ENCODE results near the gene ASB16. TPM values are rescaled to one million over a fixed set of nuclear protein-coding genes. Genes with fewer than 3 reads are reported as not detected.
A peak's percentile ranks its signal among the peaks of the same experiment; 100 is the strongest.

ASB16 gene
- total RNA-seq, 1 donor, result not detected

DNA sequence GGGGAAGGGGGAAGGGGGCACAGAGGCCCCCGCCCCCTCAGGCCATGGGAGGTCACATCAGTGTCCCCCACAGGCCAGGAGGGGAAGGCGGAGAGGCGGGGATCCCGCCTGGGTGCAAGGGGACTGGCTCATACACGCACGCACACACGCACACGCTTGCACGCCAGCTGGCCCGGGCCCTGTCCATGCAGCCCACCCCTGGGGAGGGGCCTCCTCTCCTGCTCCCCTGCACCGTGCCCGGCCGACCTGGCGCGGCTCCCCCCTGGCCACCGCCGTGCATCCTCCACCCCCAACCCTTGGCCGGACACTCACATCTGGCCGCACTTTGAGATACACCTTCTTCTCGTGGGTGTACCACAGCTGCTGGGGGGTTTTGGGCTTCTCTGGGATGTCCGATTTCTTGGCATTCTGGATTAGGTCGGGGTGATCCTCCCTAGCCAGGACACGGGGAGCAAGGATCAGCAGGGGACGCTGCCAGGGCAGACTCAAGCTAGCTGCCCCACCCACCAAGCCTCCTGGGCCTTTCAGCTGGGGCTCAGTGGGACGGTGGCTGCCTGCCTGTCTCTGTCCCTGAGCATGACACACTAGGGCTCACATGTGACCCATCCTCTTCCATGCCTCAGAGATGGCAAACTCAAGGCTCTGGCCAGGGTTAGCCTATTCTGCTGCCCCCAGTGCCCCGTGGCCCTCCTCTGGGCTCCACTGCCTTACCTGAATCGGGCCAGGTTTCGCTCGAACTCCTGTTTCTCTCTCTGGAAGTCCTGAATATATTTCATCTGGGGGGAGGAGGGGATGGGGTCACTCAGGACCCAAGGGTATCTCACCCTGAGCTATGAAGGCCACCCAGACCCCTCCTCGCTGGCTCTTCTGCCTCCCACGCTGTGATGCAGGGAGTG, 42.3 kb downstream of the ASB16 start:
- Histone ChIP-seq H4K20me1 (ENCODE audit: insufficient read depth, low read length) (peaks cover 40% of the 10 kb centered on the region), H3K36me3 (ENCODE audit: insufficient read depth, low read length) (peaks cover 71% of the 10 kb centered on the region), H3K4me2 (ENCODE audit: insufficient read depth, low read length) (no peak overlapping the region), H3K4me3 (ENCODE audit: insufficient read depth, low read length) (no peak overlapping the region), H3K27me3 (ENCODE audit: insufficient read depth, low read length) (no peaks in the 10 kb centered on the region), H3K79me2 (ENCODE audit: insufficient read depth, low read length) (peaks cover 23% of the 10 kb centered on the region), H3K4me1 (ENCODE audit: insufficient read depth, low read length) (peaks cover 21% of the 10 kb centered on the region), H2AFZ (ENCODE audit: low read length) (no peak overlapping the region), H3K9me3 (ENCODE audit: low read depth, low read length) (no peaks in the 10 kb centered on the region), H3K27ac (ENCODE audit: low read depth, low read length) (no peak overlapping the region)
- peak; percentile 86 for DNase-seq (ENCODE audit: insufficient read length, low spot score, missing footprints)
- TF ChIP-seq, protein P1, sequence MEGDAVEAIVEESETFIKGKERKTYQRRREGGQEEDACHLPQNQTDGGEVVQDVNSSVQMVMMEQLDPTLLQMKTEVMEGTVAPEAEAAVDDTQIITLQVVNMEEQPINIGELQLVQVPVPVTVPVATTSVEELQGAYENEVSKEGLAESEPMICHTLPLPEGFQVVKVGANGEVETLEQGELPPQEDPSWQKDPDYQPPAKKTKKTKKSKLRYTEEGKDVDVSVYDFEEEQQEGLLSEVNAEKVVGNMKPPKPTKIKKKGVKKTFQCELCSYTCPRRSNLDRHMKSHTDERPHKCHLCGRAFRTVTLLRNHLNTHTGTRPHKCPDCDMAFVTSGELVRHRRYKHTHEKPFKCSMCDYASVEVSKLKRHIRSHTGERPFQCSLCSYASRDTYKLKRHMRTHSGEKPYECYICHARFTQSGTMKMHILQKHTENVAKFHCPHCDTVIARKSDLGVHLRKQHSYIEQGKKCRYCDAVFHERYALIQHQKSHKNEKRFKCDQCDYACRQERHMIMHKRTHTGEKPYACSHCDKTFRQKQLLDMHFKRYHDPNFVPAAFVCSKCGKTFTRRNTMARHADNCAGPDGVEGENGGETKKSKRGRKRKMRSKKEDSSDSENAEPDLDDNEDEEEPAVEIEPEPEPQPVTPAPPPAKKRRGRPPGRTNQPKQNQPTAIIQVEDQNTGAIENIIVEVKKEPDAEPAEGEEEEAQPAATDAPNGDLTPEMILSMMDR (IDR thresholded peaks at IDR 0.05; ENCODE audit: extremely low read depth, low read depth, low read length), result no peak

DNA sequence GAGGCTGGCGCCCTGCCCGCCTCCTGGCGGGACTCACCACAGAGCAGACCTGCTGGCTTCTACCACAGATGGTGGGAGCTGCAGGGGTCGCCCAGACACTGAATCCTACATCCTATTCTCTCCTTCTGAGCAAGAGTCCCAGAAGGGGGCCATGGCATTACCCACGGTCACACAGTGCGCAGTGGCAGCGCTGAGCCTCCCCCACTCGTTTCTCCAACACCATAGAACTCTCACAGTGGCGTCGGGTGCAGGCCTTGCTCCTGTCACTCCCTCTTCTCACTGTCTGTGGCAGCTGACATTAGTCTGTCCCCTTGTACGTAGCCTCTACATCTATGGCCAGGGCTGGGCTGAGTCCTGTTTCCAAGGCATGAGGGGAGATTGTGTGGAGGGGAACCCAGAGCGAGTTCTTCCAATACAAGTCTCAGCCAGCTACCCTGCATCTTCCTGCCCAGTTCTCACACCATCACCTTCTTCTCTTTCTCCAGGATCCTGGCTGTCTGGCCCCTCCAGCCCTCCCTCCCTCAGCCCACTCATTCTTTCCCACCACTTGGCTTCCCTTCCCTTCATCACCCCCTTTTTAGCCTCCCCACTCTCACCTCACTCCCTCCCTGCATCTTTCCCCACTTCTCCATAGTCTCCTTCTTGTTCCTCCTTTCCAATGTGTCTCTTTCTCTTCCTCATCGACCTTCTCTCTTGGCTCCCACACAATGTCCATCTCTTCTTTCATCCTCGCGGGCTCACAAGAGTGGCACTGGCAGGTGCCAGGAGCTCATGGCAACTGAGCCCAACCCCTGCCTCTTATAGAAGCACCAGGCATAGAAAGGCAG, 43.1 kb downstream of the ASB16 start:
- Histone ChIP-seq H3K27me3 (ENCODE audit: insufficient read depth, low read length) (no peaks in the 10 kb centered on the region), H3K79me2 (ENCODE audit: insufficient read depth, low read length) (peaks cover 29% of the 10 kb centered on the region), H3K9me3 (ENCODE audit: low read depth, low read length) (no peaks in the 10 kb centered on the region), H3K27ac (ENCODE audit: low read depth, low read length) (no peak overlapping the region), H3K4me3 (ENCODE audit: insufficient read depth, low read length) (no peak overlapping the region), H2AFZ (ENCODE audit: low read length) (no peak overlapping the region), H3K4me1 (ENCODE audit: insufficient read depth, low read length) (peaks cover 16% of the 10 kb centered on the region), H3K36me3 (ENCODE audit: insufficient read depth, low read length) (peaks cover 64% of the 10 kb centered on the region), H4K20me1 (ENCODE audit: insufficient read depth, low read length) (peaks cover 43% of the 10 kb centered on the region), H3K4me2 (ENCODE audit: insufficient read depth, low read length) (no peak overlapping the region)
- TF ChIP-seq, protein P1 (IDR thresholded peaks at IDR 0.05; ENCODE audit: extremely low read depth, low read depth, low read length), result no peak
- peak; percentile 54 for DNase-seq (ENCODE audit: insufficient read length, low spot score, missing footprints)

DNA sequence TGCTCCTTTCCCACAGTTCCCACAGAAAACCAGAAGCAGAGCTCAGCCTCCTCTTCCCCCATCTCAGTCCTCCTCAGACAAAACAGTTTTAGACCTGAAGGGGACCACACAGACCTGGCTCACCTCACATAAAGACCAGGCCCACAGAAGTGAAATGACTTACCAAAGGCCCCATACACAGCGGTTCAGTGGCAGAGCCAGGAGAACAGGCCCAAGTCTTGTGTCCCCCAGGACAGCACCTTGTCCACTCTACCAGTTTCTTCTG, 43.7 kb downstream of the ASB16 start:
- Histone ChIP-seq H3K4me3 (ENCODE audit: insufficient read depth, low read length) (no peak overlapping the region), H3K4me2 (ENCODE audit: insufficient read depth, low read length) (no peak overlapping the region), H3K79me2 (ENCODE audit: insufficient read depth, low read length) (peaks cover 29% of the 10 kb centered on the region), H3K9me3 (ENCODE audit: low read depth, low read length) (no peaks in the 10 kb centered on the region), H3K27me3 (ENCODE audit: insufficient read depth, low read length) (no peaks in the 10 kb centered on the region), H2AFZ (ENCODE audit: low read length) (no peak overlapping the region), H3K4me1 (ENCODE audit: insufficient read depth, low read length) (peaks cover 13% of the 10 kb centered on the region), H3K27ac (ENCODE audit: low read depth, low read length) (no peak overlapping the region), H4K20me1 (ENCODE audit: insufficient read depth, low read length) (peaks cover 42% of the 10 kb centered on the region), H3K36me3 (ENCODE audit: insufficient read depth, low read length) (peaks cover 58% of the 10 kb centered on the region)
- TF ChIP-seq, protein P1 (IDR thresholded peaks at IDR 0.05; ENCODE audit: extremely low read depth, low read depth, low read length), result no peak
- peak; percentile 52 for DNase-seq (ENCODE audit: insufficient read length, low spot score, missing footprints)

DNA sequence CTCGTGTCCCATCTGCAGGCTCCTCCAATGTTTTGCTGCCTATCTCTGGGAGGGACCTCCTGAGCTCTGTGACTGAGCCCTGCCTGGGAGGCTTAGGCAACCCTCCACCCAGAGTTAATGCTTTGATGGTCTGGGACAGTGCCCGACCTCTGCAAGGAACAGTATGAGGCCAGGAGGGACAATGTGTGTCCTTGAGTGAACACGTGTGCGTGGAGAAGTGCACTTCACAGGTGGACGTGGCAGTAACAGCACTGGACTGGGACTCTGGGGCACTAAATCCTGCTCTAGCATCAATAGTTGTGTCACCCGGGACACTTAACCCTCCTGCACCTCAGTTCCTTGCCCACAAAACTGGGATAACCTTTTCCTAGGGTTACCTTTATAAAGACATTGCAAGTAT, 44.4 kb downstream of the ASB16 start:
- Histone ChIP-seq H3K4me2 (ENCODE audit: insufficient read depth, low read length) (no peak overlapping the region), H3K27me3 (ENCODE audit: insufficient read depth, low read length) (no peaks in the 10 kb centered on the region), H2AFZ (ENCODE audit: low read length) (no peak overlapping the region), H3K79me2 (ENCODE audit: insufficient read depth, low read length) (peaks cover 29% of the 10 kb centered on the region), H3K9me3 (ENCODE audit: low read depth, low read length) (no peaks in the 10 kb centered on the region), H3K4me3 (ENCODE audit: insufficient read depth, low read length) (no peak overlapping the region), H3K27ac (ENCODE audit: low read depth, low read length) (no peak overlapping the region), H3K36me3 (ENCODE audit: insufficient read depth, low read length) (peaks cover 51% of the 10 kb centered on the region), H4K20me1 (ENCODE audit: insufficient read depth, low read length) (peaks cover 35% of the 10 kb centered on the region), H3K4me1 (ENCODE audit: insufficient read depth, low read length) (peaks cover 13% of the 10 kb centered on the region)
- TF ChIP-seq, protein P1 (IDR thresholded peaks at IDR 0.05; ENCODE audit: extremely low read depth, low read depth, low read length), result no peak
- peak; percentile 65 for DNase-seq (ENCODE audit: insufficient read length, low spot score, missing footprints)

Data from osteoblast (primary cell).